NCI-H524 treated with DMSO at 0.1 percent for 48 hours (cell line): ENCODE data around the gene PLA2G5.
"Not testable (repeated sequence)": the region's sequence is repeated elsewhere in the genome, so short reads cannot be mapped to it uniquely, and the experiment has no call there.

Source experiments
- DNase-seq: peaks from one replicate; lab custom pipeline; 2025; lab: John Stamatoyannopoulos, UW

PLA2G5 gene

GRCh38 chr1:20117236-20117635 is 47.2 kb downstream of the PLA2G5 start:
- DNase-seq = no peak

- no peak for DNase-seq
Measured at GRCh38 chr1:20119347-20119746, 49.4 kb downstream of the PLA2G5 start, which contains the start of gene PLA2G2D. Gene PLA2G2D, minus strand, starts transcription at chr1:20119536. Its CDS starts 38 bp downstream, at chr1:20119498.

DNA sequence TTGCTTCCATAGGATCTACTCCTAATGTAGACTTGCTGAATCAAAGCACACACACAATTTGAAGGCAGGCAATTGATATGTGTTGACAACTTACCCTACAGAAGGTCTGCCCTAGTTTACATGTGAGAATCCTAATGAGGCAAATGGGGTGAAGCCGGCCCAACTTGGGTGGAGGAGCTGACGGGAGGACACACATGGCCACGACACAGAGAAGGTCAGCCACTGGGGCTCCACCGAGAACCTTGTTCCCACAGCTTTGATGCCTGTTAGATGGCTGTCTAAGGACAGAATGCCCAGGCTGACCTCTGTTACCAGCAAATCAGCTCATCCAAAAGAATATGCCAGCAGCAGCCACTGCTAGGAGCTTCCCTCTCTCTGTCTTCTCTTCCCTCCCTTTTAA is 50.8 kb downstream of the PLA2G5 start:
- no peak for DNase-seq

- DNase-seq = no peak
Measured at GRCh38 chr1:20123722-20124455, 53.9 kb downstream of the PLA2G5 start.

DNA sequence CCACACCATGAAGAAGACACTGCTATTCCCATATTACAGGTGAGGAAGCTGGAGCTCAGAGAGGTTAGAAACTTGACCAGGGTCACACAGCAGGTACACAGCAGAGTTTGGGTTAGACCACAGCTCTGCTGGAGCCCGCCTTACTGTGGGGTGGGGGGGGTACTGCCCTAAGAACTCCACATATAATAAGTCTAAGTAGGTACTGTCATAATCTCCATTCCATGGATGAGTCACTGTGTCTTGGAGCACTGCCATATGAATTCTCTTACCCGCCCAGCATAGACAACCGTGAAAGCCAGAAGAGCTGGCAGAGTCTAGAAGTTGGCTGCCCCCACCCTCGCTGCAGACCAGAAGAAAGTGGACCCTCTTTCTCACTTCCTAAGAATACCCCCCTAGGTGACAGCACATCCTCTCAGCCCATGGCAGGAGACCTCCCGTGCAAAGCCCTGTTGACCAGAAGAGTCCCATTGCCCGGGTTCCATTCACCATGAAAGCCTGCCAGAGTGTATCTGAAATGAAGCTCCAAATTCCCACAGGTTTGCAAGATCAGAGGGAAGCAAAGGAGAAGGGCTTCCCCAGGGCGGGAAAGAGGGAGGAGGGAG is 54.6 kb downstream of the PLA2G5 start:
- no peak for DNase-seq

GRCh38 chr1:20125100-20125499 is 55.1 kb downstream of the PLA2G5 start:
- no peak for DNase-seq

DNA sequence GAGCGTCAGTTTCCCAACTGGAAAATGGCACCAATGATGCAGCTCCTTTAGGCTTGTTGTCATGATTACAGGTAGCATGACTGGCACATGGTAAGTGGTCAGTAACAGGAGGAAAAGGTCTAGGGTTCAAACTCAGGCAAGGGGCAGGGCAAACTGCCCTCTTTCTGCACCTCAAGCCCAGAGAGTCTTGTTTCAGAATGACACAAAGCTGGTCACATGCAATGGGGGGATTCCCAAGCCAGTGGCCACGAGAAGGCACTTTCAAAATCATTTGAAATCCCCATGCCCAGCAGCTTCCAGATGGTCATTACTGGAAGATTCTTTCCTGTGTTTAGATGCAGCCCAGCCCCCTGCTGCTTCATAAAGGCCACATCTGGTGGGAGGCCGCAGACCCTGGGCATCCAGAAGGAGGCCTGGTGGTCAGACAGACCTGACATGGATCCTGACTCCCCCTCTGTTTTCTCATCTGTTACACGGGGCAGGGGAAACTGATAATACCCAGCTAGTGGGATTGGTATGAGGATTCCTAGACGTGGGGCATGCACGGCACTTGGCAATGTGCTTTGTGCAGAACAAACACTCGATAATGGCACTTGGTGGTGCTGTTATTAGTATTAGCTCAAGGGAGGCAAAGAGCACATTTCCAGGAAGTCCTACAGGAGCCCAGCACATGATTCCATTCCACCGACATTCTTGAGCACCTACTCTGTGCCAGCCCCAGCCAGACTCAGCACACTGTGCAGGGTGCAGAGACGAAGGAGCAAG is 56.2 kb downstream of the PLA2G5 start:
- DNase-seq = no peak

GRCh38 chr1:20126806-20127440 is 56.9 kb downstream of the PLA2G5 start:
- no peak for DNase-seq

DNA sequence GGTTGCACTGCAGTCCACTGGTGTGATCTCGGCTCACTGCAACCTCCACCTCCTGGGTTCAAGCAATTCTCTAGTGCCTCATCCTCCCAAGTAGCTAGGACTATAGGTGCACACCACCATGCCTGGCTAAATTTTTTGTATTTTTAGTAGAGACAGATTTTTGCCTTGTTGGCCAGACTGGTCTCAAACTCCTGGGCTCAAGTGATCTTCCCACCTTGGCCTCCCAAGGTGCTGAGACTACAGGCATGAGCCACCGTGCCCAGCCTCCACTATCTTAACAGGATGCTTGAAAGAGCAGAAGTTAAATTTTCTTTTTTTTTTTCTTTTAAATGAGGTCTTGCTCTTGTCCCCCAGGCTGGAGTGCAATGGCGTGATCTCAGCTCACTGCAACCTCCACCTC is 60.5 kb downstream of the PLA2G5 start:
- not testable (repeated sequence) for DNase-seq

DNA sequence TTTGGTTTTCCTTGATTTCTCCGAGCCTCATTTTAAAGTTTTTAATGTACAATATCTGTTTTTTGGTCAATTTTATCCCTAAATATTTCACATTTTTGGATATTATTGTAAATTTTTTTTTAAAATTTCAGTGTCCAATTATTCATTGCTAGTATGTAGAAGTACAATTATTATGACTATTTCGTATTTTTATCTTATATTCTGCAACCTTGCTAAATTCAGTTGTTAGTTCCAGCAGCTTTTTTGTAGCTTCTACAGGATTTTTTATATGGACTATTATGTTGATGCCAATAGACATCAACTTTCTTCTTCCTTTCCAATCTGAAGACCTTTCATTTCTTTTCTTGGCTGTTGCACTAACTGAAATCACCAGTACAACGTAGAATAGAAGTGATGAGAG is 65.0 kb downstream of the PLA2G5 start:
- no peak for DNase-seq

DNA sequence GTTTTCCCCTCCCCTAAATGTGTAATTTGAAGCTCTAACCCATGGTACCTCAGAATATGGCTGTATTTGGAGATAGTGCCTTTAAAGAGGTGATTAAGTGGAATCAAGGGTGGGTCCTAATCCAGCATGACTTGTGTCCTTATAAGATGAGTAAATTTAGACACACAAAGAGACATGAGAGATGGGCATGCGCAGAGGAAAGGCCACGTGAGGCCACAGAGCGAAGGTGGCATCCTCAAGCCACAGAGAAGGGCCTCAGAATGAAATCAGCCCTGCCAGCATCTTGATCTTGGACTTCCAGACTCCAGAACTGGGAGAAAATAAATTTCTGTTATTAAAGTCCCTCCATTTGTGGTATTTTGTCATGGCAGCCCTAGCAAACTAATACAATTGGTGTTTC is 66.3 kb downstream of the PLA2G5 start:
- DNase-seq = no peak

- no peak for DNase-seq
Measured at GRCh38 chr1:20137055-20137454, 67.1 kb downstream of the PLA2G5 start.

DNA sequence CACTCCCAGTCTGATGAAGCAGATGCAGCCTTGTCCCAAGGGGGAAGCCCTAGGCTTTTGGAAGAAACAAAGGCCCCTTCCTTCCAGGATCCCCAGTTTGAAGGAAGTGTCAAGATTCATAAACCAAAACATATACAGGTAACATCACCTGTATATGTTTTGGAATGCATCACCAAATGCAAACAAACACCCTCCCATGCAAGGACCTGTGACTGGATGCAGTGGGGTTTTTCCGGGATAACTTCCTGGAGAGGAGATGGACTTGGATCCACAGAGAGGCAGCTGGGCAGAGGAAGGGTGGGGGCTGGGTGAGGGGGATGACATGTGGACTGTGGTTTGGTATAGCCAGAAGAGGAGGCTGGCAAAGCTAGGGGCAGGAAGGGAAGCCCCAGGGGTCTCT is 67.6 kb downstream of the PLA2G5 start:
- DNase-seq = no peak

- DNase-seq = no peak
Measured at GRCh38 chr1:20138346-20138745, 68.4 kb downstream of the PLA2G5 start.

GRCh38 chr1:20138961-20139550 is 69.1 kb downstream of the PLA2G5 start, which contains the start of gene PLA2G2F:
Gene PLA2G2F, plus strand, starts transcription at chr1:20139323. Its CDS starts 105 bp downstream, at chr1:20139428.
- DNase-seq = no peak

DNA sequence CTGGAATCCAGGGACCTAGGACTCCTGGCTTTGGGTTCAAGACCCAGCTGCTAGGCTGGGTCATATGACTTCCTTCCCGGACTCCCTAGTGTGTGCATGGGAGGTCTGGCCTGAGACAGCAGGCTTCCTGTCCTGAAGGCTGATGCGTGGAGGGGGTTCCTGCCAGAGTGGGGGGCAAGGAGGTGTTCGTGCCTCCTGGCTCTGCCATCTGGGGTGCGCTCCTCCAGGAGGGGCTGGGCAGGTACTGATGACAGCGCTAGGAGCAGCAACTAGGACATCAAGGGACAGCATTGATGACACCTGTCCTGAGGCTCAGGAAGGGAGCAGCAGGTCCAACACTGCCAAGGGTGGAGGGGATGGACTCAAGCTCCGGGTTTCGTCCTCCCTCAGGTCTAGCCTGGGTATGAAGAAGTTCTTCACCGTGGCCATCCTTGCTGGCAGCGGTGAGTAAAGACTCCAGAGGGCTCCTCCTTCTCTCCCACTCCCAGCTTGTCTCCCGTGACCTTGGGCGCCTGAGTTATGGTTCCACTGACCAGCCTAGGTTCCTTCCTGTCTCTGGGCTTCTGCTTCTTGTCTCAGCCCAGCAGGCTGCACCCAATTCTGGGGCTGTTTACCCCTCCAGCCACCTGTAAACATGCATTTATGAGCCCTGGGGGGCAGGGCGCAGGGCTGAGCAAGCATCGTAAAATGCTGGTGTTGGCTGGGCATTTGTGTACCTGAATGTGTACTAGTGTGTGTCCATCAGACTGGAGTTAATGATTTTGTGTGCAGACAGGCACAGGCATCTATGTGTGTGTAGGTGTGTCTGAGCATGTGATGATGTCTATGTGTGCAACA is 70.0 kb downstream of the PLA2G5 start:
- no peak for DNase-seq

DNA sequence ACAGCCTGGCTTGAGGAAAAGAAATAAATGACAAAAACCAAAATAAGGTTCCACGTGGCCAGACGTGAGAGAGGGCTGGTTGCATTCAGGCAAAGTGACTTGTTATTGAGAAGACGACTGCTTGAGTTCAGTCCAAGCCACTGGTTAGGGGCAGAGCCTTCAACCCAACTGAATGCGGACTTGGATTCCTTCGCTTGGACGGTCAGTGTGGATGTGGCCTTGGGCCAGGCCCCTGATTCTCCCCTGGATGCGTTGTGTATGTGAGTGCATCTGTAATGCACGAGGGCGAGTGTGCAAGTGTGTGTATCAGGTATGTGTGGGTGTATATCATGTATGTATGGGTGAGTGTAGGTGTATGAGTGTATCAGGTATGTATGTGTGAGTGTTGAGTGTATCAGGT is 71.0 kb downstream of the PLA2G5 start:
- no peak for DNase-seq

DNA sequence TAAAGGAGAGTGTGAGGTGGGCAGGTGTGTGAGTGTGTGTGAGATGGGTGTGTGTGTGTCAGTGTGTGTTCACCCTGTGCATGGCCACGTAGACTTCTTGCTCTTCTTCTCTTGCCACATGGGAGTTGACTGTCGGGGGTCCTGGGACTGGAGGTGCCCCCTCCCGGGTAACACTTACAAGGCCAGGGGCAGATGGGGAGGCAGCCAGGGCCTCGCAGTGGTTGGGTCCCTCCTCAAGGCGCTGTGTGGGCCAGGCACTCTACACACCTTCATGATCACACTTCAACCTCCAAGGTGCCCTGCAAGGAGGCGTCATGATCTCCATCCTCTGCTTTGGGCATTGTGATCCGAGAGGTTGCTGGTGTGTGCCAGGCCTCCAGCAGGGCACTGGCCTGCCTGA is 71.5 kb downstream of the PLA2G5 start:
- no peak for DNase-seq
